Ramos (cell line): ENCODE data around the gene IGSF6.
"Not testable (repeated sequence)": the region's sequence is repeated elsewhere in the genome, so short reads cannot be mapped to it uniquely, and the experiment has no call there.

Experiments
- in situ Hi-C: fragments of 300-500 bp; cut with MboI; formaldehyde crosslinking; loops from one replicate; pipeline ENCODE4 v1.14.3; 2022; ENCODE audit warnings: low sequenced_read_pairs; ENCODE audit not compliant: unreplicated experiment

The IGSF6 gene

DNA sequence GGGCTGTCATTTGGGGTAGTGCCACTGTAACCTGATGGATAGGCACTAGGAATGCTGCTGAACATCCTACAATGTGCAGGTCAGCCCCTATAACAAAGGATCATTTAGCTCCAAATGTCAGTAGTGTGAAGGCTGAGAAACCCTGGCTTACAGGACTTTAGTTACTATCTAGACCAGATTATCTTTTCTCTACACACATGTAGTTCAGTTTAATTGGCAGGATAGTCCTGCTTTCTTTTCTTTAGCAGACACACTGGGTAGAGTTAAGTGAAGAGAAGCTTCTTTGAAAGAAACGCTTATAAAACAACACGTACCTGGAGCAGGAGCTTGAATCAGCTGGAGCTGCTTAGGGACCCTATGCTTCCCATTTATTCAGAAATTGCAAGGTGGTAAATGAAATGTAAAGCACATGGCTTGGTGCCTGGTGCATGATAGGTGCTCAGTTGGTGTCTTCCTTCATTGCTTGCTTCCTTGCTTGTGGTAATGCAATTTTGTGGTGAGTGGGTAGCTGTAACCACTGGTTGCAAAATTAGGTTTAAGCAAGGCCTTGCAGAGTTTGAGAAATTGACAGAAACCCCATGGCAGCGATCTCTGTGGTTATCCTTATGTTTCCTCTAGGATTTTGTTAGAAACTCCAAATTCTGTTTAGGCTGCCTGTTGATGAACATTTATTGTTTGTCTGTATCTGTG is 43.6 kb downstream of the IGSF6 start:
- in situ Hi-C loops = no loop called here

DNA sequence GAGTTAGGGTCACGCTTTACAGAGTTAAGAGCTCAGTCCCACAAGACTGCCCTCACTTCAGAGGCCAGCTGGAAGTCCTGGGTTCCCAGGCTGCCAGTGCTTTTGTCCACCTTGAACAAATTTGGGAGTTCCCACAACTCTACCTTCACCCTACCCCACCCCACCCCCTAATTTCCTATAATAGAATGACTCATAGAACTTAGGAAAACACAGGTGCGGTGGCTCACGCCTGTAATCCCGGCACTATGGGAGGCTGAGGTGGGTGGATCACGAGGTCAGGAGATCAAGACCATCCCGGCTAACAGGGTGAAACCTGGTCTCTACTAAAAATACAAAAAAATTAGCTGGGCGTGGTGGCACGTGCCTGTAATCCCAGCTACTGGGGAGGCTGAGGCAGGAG is 46.6 kb downstream of the IGSF6 start:
- in situ Hi-C loops = not testable (repeated sequence)

DNA sequence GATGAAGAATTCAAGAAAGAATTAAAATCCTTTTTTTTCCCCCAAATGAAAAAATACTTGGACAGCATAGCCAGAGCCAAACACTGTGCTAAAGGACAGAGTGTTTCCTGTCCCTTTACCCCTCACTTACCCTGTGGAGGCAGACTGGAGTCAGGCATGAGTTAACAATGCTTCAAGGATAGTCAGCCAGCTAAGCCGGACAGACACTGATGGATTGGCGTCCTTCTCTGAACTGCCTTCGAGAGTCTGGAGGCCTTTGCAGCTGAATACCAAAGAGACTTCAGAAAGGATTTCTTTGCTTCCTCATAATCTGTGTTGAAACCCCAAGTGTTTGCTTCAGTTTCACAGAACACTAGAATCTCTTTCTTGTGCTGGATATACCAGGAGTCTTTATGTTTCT is 48.5 kb downstream of the IGSF6 start:
- in situ Hi-C loops = no loop called here

DNA sequence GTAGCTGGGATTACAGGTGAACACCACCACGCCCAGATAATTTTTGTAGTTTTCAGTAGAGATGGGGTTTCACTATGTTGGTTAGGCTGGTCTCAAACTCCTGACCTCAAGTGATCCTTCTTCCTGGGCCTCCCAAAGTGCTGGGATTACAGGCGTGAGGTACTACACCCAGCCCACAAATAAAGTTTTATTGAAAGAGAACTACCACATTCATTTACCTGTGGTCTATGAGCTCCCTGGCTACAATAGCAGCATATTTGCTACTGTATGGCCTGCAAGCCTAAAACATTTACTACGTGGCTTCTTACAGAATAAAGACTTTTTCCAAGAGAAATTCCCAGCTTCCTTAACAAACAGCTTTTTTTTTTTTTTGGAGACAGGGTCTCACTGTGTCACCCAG is 49.6 kb downstream of the IGSF6 start:
- in situ Hi-C loops = no loop called here

DNA sequence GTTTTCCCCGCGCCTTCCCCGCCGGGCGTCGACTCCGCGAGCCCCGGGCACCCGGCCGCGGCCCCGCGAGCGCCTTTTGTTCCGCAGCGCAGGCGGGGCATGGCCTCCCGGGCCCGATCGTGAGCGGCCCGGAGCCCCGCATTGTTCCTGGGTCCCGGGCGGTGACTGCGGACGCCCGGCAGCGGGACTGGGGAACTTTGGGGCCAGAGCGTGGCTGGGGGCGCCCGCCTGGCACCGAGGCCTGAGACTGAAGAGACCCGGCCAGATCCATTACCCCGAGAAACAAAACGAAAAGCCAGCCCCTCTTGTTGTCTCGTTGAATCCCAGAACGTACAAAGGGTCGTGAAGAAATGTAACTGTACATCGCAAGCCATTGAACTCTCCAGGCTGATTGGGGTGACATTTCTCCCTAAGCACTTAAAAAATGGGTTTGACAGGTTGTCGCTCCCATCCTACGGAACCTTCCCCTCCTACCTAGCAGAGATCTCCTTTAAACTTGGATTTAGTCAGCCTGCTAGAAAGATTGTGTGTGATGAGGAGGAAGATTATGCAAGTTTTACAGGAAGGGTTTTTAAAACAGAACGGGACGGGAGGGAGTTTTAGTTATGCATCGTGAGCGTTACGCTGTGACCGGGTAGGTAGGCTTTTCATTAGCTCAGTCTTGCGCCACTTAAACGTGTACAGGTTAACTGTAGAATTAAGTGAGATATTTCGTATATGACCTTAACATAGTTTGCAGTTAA is 52.2 kb downstream of the IGSF6 start:
- in situ Hi-C loops = no loop called here

DNA sequence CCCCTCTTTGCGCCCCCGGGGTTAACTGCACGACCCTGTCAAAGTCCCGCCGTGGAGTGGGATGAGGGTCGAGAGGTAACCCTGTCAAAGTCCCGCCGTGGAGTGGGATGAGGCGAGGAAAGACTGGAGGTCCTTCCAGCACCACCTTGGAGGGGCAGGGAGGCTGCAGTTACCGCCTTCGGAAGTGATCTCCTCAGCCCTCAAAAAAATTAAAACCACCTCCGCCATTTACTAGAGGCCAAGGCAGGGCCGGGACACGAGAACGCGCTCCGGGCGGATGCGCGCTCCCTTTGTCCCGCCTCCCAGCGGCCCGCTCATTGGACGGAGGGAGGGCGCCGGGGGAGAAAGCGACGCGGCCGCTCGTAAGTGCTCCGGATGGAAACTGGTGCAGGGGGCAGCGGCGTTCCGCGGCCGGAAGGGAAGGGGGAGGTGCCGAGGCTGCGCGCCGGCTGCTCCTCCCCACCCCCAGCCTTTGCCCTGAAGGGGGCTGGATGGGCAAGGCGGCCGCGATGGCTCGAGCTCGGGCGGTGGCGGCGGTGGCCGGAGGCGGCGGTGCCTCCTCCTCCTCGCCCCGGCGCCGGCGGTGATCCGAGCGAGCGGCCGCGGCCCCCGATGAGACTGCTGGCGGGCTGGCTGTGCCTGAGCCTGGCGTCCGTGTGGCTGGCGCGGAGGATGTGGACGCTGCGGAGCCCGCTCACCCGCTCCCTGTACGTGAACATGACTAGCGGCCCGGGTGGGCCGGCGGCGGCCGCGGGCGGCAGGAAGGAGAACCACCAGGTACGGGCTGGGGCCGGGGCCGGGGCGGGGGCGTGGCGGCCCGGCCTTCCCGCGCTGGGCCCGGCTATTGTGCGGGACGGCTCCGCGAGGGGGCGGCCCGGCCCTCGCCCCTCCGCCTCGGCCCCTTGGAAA is 53.0 kb downstream of the IGSF6 start, which contains the start of gene METTL9:
Gene METTL9, plus strand, starts transcription at position 456 of the 909 bp plus-strand sequence. Its CDS starts 157 bp downstream, at position 613.
- in situ Hi-C loops = no loop called here

DNA sequence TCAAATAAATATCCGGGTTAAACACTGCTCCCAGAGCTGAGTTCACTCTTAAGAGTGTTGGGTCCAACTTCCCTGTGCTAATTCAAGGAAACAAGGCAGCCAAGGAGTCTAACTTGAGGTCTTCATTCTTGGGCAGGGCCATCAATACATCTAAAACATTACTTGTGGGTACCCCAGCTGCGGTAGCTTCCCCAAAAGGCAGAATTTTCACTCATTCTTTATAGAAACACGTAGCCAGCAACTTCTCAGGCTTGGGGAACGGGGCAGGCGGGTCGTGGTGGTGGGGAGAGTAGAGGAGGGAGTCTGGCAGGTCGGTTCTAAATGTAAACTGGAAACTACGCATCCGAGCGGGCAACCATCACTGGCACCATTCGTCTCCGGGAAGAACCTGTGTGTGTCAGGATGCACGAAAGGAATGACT is 53.7 kb downstream of the IGSF6 start:
- in situ Hi-C loops = no loop called here

DNA sequence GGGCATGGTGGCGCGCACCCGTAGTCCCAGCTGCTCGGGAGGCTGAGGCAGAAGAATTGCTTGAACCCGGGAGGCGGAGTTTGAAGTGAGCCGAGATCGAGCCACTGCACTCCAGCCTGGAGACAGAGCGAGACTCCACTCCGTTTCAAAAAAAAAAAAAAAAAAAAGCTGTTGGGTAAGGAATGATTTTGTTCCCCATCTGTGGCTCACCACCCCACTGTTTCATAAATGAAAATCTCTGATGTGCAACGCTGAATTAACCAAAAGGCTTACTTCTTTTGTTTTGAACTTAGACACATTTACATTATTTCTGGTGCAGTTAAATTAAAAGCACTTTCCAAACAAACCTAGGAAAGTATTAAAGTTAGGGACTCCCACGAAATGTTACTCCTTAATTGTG is 54.2 kb downstream of the IGSF6 start:
- in situ Hi-C loops = no loop called here

DNA sequence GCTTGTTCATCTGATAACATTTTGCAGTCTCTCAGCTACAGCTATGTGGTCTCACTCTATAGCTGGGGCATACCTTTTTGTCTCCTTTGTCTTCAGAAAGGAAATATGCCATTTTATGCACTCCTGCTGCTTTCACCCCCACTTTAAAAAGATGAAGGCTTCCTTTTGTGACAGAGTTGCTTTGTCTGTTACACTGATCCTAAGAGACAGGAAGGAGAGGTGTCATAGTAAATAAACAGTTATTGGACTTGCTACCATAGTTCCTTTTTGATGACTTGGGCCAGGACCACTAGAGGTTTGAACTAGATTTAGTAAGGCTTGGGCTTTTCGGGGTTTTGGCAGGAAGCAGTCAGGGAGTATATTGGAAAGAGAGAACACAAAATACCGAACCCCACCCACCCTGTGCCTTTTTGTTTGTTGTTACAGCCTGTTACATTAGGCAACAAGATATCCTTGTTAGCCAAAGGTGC is 54.8 kb downstream of the IGSF6 start:
- in situ Hi-C loops = no loop called here

DNA sequence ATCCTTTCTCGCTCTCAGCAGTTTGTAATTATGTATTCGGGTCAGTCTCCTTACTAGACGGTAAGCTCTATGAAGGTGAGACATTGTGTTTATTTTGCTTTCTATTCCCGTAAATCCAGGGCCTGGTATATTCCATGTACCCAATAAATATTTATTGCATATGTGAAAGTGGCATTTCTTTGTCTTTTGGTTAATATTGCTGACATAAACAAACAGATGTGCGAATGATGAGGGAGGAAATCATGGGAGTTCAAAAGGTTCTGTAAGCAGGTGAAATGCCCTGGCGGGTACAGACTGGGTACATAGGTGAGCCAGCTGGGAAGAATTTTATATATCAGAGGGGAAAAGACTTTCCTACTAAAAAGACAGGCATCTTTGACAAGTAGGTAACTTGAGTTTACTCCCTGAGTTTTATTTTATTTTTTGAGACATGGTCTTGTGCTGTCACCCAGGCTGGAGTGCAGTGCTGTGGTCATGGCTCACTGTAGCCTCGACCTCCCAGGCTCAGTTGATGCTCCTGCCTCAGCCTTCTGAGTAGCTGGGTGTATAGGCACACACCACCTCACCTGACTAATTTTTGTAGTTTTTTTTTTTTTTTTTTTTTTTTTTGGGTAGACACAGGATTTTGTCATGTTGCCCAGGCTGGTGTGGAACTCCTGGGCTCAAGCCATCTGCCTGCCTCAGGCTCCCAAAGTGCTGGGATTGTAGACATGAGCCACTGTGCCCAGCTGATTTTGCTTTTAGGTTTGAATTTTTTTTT is 58.7 kb downstream of the IGSF6 start:
- in situ Hi-C loops = no loop called here

DNA sequence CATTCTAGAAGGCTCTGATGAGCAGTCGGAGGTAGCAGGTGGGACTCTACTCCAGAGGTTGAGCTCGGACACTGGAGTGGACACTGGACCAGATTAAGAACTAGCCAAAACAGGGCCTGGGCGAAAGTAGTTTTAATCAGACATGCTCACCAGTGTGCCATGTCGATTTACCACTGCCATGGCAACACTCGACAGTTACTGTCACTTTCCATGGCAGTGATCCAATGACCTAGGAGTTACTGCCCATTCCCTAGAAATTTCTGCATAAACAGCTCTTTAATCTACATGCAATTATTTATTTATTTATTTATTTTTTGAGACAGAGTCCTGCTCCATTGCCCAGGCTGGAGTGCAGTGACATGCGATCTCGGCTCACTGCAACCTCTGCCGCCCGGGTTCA is 60.2 kb downstream of the IGSF6 start:
- in situ Hi-C loops = no loop called here

DNA sequence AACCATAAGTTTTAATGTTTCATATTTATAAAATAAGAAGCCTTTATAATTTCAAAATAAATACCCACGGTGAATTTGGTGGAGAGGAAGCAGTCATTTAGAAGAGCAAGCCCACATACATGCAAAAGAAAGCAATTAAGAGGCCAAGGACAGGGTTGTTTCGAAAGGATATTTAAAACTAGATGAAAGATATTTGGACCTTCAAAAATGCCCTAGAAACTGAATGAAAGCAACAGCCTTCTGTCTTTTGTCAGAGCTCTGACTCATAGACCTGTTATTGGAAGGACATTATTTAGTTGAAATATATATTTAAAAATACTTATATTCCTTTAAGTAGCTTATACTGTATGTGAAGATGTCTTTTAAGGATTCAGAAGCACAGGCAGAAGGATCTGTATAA is 61.6 kb downstream of the IGSF6 start:
- in situ Hi-C loops = no loop called here

DNA sequence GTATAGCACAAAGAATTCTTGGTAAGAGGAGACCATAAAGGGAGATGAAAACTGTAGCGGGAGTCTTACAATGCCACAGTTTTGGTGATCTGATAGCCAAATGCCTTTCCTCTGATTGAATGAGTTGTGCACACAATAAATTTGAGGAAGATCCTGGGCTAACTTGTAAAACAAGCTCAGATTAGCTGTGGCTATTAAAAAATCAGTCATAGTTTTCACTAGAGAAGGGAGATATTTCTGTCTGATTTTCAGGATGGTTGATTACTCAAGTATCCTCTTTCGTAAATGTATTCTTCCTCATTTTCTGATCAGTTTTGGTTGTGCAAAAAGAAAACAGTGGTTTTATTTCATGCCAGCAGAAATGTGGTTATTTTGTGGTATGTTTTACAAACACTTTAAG is 62.1 kb downstream of the IGSF6 start:
- in situ Hi-C loops = no loop called here

DNA sequence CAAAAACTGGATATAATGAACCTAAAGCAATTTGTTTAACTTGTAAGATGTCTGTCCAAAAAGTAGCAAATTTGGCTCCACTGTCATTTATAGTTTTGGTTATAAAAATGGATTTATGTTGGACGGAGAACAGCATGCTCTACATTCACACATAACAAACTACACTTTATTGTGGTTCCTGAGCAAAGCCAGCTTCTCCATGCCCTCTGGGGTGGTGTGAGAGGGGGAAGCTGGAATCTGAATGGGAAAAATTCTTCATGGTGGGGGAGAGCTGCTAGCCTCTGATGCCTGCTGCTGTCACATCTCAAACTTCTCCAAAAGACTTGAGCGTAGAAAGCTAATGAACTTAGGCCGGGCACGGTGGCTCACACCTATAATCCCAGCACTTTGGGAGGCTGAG is 62.9 kb downstream of the IGSF6 start:
- in situ Hi-C loops = no loop called here
